HEK293 (cell line): ENCODE results near the gene EYS.

ENCODE experiments used
- ZNF121 ChIP-seq: fragments of 450-650 bp; formaldehyde crosslinking; IDR thresholded peaks from 2 replicates; pipeline ENCODE4 v1.5.1; 2016; ENCODE audit warnings: missing biosample characterization, missing genetic modification characterization
- ZNF266 ChIP-seq: fragments of 450-650 bp; formaldehyde crosslinking; IDR thresholded peaks from 2 replicates; pipeline ENCODE4 v1.5.1; 2016; ENCODE audit warnings: missing biosample characterization, missing genetic modification characterization, low read depth
- ZNF777 ChIP-seq: fragments of 450-650 bp; formaldehyde crosslinking; IDR thresholded peaks from 2 replicates; pipeline ENCODE4 v1.5.1; 2017; ENCODE audit warnings: missing biosample characterization, missing genetic modification characterization, borderline replicate concordance
- TF ChIP-seq, protein P1 (sequence below): sonication (generic); formaldehyde crosslinking; IDR thresholded peaks from 2 replicates; pipeline ENCODE4 v1.8.1; 2022; ENCODE audit warnings: mild to moderate bottlenecking, moderate library complexity, missing genetic modification reagents
- TF ChIP-seq, protein P2 (sequence below): fragments of 450-650 bp; formaldehyde crosslinking; IDR thresholded peaks from 2 replicates; pipeline ENCODE4 v1.5.1; 2016; ENCODE audit warnings: missing biosample characterization, missing genetic modification characterization

DNA sequence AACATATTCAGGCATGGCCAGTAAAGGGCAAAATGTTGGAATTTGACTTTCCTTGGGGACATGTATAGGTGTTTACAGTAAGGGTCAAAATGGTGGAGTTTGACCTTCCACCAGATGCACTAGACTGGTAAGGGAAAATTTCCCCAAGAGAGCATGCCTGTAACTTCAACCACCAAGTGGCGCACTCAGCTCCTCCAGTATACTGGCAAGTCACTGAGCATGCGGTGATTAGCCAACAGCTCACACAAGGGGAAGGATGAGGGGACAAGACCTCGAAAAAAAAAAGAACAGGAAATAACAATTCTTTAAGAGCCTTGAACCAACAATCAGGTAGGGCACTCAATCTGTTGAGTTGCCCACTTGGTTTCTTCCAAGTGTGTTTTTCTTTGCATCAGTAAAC, 140.9 kb downstream of the EYS start:
- TF ChIP-seq, protein P1, sequence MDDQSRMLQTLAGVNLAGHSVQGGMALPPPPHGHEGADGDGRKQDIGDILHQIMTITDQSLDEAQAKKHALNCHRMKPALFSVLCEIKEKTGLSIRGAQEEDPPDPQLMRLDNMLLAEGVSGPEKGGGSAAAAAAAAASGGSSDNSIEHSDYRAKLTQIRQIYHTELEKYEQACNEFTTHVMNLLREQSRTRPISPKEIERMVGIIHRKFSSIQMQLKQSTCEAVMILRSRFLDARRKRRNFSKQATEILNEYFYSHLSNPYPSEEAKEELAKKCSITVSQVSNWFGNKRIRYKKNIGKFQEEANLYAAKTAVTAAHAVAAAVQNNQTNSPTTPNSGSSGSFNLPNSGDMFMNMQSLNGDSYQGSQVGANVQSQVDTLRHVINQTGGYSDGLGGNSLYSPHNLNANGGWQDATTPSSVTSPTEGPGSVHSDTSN: no peak
- TF ChIP-seq, protein P2, sequence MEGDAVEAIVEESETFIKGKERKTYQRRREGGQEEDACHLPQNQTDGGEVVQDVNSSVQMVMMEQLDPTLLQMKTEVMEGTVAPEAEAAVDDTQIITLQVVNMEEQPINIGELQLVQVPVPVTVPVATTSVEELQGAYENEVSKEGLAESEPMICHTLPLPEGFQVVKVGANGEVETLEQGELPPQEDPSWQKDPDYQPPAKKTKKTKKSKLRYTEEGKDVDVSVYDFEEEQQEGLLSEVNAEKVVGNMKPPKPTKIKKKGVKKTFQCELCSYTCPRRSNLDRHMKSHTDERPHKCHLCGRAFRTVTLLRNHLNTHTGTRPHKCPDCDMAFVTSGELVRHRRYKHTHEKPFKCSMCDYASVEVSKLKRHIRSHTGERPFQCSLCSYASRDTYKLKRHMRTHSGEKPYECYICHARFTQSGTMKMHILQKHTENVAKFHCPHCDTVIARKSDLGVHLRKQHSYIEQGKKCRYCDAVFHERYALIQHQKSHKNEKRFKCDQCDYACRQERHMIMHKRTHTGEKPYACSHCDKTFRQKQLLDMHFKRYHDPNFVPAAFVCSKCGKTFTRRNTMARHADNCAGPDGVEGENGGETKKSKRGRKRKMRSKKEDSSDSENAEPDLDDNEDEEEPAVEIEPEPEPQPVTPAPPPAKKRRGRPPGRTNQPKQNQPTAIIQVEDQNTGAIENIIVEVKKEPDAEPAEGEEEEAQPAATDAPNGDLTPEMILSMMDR (tag by site-specific recombination): no peak
- TF ChIP-seq ZNF121 (no peak), ZNF266 (tag by site-specific recombination) (no peak), ZNF777 (tag by site-specific recombination) (no peak)
